A549 (cell line): Measurements from ENCODE around the gene GPR15LG.

Experiments used
- TF ChIP-seq, protein P1 (sequence below): fragments of 200-600 bp; sonication (generic); IDR thresholded peaks from 2 replicates; pipeline ENCODE4 v1.6.1; 2016; ENCODE audit warnings: antibody characterized with exemption, mild to moderate bottlenecking, moderate library complexity
- TF ChIP-seq, protein P2 (sequence below): fragments of >200 bp; sonication (Bioruptor Twin); formaldehyde crosslinking; IDR thresholded peaks from 3 replicates; pipeline ENCODE4 v1.5.1; 2016

DNA sequence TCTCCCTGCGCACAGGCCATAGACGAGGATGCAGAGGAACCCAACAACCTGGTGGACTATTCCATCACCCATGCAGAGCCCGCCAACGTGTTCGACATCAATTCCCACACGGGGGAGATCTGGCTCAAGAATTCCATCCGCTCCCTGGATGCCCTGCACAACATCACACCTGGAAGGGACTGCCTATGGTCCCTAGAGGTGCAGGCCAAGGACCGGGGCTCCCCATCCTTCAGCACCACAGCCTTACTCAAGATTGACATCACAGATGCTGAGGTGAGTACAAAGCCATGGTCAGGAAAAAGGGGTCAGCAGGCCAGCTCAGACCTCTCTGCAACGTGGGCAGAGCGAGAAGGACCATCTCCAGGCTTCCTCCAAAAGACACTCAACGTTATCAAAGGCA is 39.5 kb downstream of the GPR15LG start:
- TF ChIP-seq, protein P1, sequence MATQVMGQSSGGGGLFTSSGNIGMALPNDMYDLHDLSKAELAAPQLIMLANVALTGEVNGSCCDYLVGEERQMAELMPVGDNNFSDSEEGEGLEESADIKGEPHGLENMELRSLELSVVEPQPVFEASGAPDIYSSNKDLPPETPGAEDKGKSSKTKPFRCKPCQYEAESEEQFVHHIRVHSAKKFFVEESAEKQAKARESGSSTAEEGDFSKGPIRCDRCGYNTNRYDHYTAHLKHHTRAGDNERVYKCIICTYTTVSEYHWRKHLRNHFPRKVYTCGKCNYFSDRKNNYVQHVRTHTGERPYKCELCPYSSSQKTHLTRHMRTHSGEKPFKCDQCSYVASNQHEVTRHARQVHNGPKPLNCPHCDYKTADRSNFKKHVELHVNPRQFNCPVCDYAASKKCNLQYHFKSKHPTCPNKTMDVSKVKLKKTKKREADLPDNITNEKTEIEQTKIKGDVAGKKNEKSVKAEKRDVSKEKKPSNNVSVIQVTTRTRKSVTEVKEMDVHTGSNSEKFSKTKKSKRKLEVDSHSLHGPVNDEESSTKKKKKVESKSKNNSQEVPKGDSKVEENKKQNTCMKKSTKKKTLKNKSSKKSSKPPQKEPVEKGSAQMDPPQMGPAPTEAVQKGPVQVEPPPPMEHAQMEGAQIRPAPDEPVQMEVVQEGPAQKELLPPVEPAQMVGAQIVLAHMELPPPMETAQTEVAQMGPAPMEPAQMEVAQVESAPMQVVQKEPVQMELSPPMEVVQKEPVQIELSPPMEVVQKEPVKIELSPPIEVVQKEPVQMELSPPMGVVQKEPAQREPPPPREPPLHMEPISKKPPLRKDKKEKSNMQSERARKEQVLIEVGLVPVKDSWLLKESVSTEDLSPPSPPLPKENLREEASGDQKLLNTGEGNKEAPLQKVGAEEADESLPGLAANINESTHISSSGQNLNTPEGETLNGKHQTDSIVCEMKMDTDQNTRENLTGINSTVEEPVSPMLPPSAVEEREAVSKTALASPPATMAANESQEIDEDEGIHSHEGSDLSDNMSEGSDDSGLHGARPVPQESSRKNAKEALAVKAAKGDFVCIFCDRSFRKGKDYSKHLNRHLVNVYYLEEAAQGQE: no peak
- TF ChIP-seq, protein P2, sequence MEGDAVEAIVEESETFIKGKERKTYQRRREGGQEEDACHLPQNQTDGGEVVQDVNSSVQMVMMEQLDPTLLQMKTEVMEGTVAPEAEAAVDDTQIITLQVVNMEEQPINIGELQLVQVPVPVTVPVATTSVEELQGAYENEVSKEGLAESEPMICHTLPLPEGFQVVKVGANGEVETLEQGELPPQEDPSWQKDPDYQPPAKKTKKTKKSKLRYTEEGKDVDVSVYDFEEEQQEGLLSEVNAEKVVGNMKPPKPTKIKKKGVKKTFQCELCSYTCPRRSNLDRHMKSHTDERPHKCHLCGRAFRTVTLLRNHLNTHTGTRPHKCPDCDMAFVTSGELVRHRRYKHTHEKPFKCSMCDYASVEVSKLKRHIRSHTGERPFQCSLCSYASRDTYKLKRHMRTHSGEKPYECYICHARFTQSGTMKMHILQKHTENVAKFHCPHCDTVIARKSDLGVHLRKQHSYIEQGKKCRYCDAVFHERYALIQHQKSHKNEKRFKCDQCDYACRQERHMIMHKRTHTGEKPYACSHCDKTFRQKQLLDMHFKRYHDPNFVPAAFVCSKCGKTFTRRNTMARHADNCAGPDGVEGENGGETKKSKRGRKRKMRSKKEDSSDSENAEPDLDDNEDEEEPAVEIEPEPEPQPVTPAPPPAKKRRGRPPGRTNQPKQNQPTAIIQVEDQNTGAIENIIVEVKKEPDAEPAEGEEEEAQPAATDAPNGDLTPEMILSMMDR: no peak
